CD4-positive, alpha-beta T cell treated with Interleukin-12 subunit alpha and Interleukin-12 subunit beta, for 1 hour (primary cell): ENCODE data around the gene GFRA1.
"Not testable (repeated sequence)": the region's sequence is repeated elsewhere in the genome, so short reads cannot be mapped to it uniquely, and the experiment has no call there.

Experiments used
- DNase-seq: peaks from one replicate; pipeline ENCODE4 v3.0.0-alpha.2; 2020

The GFRA1 gene

DNA sequence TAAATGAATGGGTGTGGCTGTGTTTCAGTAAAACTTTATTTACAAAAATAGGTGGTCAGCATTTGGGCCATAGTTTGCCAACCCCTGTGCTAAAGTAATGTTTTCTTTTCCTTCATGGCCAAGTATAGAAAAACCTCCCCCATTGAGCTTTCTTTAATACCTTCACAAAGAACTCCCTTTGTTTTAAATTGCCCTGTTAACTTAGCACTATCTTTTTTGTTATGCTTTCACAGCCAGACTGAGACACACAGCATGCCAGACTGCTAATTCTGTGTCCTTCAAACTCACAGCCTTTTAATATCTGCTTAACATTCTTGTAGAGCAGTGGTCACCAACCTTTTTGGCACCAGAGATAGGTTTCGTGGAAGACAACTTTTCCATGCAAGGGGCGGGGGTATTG is 78.0 kb downstream of the GFRA1 start:
- DNase-seq, result no peak

- no peak for DNase-seq
These were observed 78.9 kb downstream of the GFRA1 start for GRCh38 chr10:116194061-116194460.

- no peak for DNase-seq
These were observed 82.1 kb downstream of the GFRA1 start for GRCh38 chr10:116190883-116191282.

GRCh38 chr10:116186273-116186672 is 86.7 kb downstream of the GFRA1 start:
- no peak for DNase-seq

DNA sequence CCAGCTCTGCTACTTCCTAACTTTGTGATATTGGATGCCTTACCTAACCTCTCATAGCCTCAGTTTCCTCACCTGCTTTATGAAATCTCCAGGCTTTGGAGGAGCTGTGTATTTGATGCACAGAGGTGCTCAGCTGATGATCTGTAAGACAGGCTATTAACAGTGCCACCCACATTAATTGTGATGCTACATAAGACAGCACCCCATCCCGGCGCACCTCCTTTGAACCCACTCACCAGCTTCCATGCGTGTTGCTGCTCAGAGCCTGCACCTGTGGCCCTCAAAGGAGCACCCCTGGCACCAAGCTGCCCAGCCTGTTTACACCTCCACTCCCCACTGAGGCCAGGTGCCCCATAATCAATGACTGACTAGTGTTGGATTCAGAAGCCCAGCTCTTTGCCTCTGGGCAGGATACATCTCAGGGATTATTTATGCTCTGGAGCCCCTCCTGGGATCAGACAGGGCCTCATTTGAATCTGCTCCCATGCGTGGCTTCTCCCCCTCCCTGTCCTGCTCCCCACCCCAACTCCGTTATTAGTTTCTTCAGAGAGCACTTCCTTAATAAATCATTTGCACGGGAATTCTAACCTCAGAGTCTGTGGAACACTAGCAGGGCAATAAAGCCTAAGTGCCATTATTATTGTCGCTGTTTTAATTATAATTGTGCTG is 87.7 kb downstream of the GFRA1 start:
- DNase-seq, result no peak

DNA sequence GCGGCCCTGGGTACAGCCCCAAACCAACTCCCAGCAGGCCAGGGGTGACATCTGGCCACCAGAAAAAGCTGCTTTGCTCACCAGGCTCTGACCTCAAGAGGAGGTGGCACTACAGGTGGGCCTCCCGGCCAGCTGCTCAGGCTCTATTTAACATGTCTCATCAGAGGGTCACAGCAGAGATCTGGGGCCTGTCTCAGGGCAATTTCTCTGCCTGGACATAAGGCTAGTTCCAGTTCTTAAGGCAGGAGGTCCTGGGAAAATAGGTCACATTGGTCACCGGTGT is 88.6 kb downstream of the GFRA1 start:
- no peak for DNase-seq

DNA sequence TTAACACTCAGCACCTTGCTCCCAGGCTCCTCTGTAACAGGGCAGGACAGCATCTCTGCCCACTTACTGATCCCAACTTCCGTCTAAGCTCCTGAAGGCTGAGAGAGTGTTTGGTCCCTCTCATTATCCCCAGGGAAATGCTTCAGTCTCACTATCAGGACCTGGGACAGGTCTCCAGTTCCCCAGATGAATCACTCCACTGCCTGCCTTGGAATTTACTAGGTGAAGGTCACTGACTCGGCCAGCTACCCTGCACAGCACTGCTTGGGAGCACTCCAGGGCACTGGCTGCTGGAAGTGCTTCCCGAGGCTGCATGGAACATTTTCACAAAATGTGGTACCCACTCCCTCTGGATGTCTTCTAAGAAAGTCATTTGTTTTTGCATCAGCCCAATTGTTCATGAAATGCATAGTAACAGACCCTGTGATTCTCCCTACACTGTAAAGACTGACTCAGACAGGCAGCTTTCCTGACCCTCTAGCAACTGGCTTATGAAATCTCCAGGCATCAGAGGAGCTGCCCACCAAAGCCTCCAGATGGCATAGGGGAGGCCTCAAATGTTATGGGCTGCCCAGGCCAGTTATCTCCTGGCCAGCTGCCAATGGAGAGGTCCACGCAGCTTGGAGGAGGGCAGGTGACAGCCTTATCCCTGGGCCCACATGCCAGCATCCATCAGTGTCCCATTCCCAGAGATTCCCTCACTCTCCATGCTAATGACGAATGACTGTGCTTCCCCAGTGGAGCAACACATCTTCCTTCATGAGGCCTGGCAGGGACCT is 89.1 kb downstream of the GFRA1 start:
- DNase-seq, result no peak

DNA sequence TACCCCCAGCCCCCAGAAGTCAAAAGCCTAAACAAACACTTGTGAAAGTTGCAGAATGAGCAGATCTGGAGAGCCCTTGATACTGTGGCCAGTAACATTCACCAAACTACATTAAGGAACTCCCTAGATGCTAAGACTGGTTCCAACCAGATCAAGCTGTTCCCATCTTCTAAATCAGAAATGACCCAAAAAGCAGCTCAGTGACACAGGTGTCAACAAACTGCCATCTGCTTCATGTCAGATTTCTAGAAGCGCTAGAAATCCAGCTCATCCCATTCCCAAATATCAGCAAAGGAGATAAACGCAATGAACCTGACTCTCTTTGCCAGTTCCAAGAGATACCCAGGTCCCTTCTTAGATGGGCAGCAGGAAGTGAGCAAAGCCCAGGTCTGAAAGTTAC is 90.6 kb downstream of the GFRA1 start:
- DNase-seq, result no peak

GRCh38 chr10:116178086-116178605 is 94.9 kb downstream of the GFRA1 start:
- DNase-seq, result no peak

DNA sequence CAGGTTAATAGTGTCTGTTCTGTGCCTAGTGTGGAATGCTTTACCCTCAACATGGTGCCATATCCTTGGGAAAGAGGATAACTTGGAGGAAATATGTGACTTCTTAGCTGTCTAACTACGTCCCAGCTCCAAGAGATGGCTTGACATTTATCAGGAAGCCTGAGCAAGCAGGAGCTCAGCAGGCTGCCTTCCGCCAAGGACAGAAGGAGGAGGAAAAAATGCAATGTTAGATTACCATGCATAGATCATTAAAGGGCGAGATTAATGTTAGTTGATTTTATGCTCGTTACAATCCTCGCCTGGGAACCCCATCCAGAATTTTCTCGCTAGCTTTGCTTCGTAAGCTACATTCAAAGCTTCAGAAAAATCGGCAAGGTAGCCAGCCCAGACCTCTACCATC is 97.8 kb downstream of the GFRA1 start:
- DNase-seq, result no peak

GRCh38 chr10:116171505-116171904 is 101.5 kb downstream of the GFRA1 start:
- no peak for DNase-seq

DNA sequence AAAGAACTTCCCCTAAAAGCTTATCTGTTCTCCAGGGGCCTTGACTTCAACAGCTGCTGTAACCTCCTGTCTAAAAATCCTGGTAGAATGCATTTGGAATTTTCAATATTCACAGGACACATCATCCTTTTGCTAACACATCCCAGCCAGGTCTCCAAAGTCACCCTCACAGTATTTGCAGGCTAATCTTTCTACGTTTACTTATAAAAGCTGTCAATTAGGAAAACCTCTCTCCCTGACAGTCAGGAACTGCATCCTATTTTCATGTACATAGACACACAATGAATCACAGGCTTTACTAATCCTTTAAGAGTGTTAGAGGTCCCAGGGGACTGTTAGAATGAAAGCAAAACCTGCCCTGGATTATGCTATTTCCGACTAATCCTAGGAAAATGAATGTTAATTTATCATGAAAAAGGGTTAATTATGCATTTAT is 102.2 kb downstream of the GFRA1 start:
- no peak for DNase-seq

DNA sequence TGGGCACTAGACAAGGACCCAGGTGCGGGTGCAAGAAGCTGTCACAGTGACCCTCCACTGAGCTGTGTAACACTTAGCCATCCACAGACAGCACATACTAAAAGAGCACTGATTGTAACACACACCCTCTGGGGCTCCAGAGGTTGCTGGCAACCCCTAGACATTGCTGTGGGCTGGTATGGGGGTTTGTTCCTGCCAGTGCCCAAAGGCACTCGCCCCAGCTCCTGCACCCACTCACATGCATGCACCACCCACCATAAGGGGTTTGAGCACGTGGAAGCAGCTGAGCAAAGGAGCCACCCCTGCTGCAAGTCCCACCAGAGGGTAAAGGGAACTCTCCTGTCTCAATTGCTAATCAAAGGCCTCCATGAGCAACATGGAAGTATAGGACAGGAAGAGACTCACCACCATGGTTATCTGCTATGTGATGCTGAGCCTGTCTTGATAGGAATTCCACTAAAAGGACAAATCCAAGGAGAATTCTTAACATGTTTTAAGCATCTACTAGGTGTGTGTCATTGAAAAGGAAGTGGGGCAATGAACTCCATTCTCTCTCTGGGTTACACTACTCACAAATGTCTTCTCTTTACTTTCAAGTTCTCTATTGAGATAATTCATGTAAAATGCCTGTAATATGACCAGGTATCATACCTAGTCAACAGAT is 103.1 kb downstream of the GFRA1 start:
- DNase-seq, result no peak

- DNase-seq, result no peak
These were observed 104.3 kb downstream of the GFRA1 start for GRCh38 chr10:116168745-116169144.

GRCh38 chr10:116168329-116168728 is 104.7 kb downstream of the GFRA1 start:
- no peak for DNase-seq

- not testable (repeated sequence) for DNase-seq
These were observed 107.1 kb downstream of the GFRA1 start for GRCh38 chr10:116165941-116166340.

GRCh38 chr10:116164291-116164690 is 108.7 kb downstream of the GFRA1 start:
- no peak for DNase-seq

DNA sequence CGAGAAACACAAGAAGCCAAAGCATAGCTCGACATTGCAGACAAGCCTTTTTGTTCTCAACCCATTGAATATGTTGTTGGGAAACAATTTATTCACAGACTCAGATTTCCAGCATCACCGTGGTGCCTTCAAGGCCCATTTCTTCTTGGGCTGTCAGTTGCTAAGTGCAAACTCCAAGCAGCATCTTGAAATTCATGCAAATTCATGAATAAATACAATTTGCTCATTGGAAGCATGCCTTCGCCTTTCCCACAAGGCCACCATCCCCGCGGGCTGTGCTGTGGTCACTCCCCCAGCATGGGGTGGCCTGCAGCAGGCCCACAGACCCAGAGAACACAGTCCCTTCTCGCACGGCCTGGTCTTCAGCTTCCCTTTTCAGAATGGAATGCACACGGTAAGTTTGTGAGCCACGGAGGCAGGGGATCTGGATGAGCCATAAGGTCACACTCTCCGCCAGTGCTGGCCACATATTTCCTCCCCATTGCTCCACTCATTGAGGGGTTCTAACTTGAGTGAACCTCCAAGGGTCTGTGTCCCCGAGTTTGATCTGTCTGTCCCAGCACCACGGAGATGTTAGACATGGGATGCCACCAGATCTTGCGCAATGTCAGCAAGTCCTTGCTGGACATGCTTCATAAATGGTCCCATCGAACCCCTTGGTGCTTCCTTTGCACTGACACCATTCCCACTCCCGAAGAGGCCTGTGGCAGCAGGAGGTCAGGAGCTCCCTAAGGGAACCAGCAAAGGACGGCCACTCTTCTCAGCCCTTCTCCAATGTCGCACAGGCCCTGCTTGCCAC is 109.5 kb downstream of the GFRA1 start:
- DNase-seq, result no peak

- DNase-seq, result no peak
These were observed 110.2 kb downstream of the GFRA1 start for GRCh38 chr10:116162851-116163250.

- no peak for DNase-seq
These were observed 112.7 kb downstream of the GFRA1 start for GRCh38 chr10:116160271-116160670.

DNA sequence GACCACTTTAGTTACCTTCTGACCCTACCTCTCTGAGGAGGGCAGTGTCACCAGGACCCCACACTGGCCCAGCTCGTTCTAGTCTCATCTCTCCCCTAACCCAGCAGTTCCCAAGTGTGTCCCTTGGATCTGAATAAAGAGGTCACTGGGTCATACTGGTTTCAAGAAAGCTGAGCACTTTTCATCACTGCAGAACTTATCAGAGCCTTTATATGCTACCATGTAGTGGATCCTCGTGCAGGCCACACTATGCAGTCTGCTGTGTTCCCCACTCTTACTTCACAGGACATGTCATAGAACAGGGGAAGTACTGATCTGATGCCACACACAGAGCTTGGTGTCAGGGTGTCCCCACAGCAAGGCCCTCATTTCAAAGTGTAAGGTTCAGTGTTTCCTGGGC is 113.8 kb downstream of the GFRA1 start:
- DNase-seq, result no peak

GRCh38 chr10:116158036-116158435 is 115.0 kb downstream of the GFRA1 start:
- no peak for DNase-seq

GRCh38 chr10:116157485-116157884 is 115.5 kb downstream of the GFRA1 start:
- no peak for DNase-seq
